ENCODE measurements around the gene EIF2S2.

GRCh38 chr20:34150306-34151000 lies 38.4 kb upstream of the EIF2S2 start:
- TF ChIP-seq EP300 (IDR thresholded peaks at IDR 0.05) (no peak), CTCF (IDR thresholded peaks at IDR 0.05) (no peak), POLR2A (IDR thresholded peaks at IDR 0.05) (no peak)

Measured in gastroesophageal sphincter (tissue), 3 donors.